ENCODE data around the gene DGKB. TPM values are rescaled to one million over a fixed set of nuclear protein-coding genes. Genes with fewer than 3 reads are reported as not detected.

Gene DGKB
- total RNA-seq, 1 donor from 2014 or later: 5.5 TPM

GRCh38 chr7:14861456-14861855 lies 41.1 kb downstream of the DGKB start:
- no peaks in the 10 kb centered on the region for H3K36me3 Mint-ChIP-seq
- H3K4me2 ChIP-seq: no peak overlapping the region
- no peak overlapping the region for H3K9ac ChIP-seq
- no peaks in the 10 kb centered on the region for H3K4me1 ChIP-seq
- no peak overlapping the region for H3K27ac Mint-ChIP-seq
- TF ChIP-seq CTCF (IDR thresholded peaks at IDR 0.05): no peak
- TF ChIP-seq EZH2 (IDR thresholded peaks at IDR 0.05): no peak
- no peak for TF ChIP-seq EZH2phosphoT487 (IDR thresholded peaks at IDR 0.05)
- no peaks in the 10 kb centered on the region for H3K79me2 ChIP-seq (ENCODE audit: low read depth)
- no peak for DNase-seq (ENCODE audit: low spot score)
- no peaks in the 10 kb centered on the region for H4K20me1 ChIP-seq (ENCODE audit: low read depth)
- no peaks in the 10 kb centered on the region for H3K9me3 Mint-ChIP-seq
- H3K4me3 ChIP-seq: no peak overlapping the region
- no peak overlapping the region for H3K4me3 Mint-ChIP-seq
- peaks cover 2% of the 10 kb centered on the region for H3K36me3 ChIP-seq
- no peak overlapping the region for H3K27ac ChIP-seq
- H3K9me3 ChIP-seq (ENCODE audit: low read depth): no peaks in the 10 kb centered on the region
- no peaks in the 10 kb centered on the region for H3K4me1 Mint-ChIP-seq
- no peaks in the 10 kb centered on the region for H3F3A ChIP-seq (ENCODE audit: low read depth)
- no peaks in the 10 kb centered on the region for H3K27me3 ChIP-seq
- no peak overlapping the region for H2AFZ ChIP-seq (replicated peaks)
- no peaks in the 10 kb centered on the region for H3K27me3 Mint-ChIP-seq (ENCODE audit: insufficient read depth, low read depth)

DNA sequence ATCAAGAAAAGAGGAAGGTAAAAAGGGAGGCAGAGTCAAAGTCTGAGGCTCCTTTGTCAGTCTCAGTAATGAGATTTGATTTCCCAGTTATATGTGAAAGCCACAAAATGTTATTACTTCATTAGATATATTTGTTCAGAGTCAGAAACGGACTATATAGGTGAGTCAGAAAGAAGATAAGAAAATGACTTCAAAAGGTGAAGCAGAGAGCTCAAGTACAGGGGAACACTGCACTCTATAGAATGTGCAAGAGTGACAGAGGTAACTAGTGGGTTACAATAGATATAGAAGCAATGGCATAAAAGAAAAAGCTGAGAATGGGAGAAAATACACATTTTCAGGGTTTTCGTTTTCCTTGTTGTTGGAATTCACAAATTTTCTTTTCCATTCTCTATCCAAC lies 43.3 kb downstream of the DGKB start:
- no peak overlapping the region for H3K9ac ChIP-seq
- Mint-ChIP-seq H3K36me3 (no peaks in the 10 kb centered on the region), H3K27ac (no peak overlapping the region), H3K4me3 (no peak overlapping the region), H3K27me3 (ENCODE audit: insufficient read depth, low read depth) (no peaks in the 10 kb centered on the region), H3K4me1 (no peaks in the 10 kb centered on the region), H3K9me3 (peaks cover under 1% of the 10 kb centered on the region)
- no peak overlapping the region for H3K4me2 ChIP-seq
- no peak overlapping the region for H2AFZ ChIP-seq (replicated peaks)
- H3K27me3 ChIP-seq: no peaks in the 10 kb centered on the region
- H3K4me3 ChIP-seq: no peak overlapping the region
- TF ChIP-seq CTCF (IDR thresholded peaks at IDR 0.05) (no peak), EZH2phosphoT487 (IDR thresholded peaks at IDR 0.05) (no peak), EZH2 (IDR thresholded peaks at IDR 0.05) (no peak)
- H3K79me2 ChIP-seq (ENCODE audit: low read depth): no peaks in the 10 kb centered on the region
- H3K27ac ChIP-seq: no peak overlapping the region
- no peaks in the 10 kb centered on the region for H3F3A ChIP-seq (ENCODE audit: low read depth)
- no peaks in the 10 kb centered on the region for H4K20me1 ChIP-seq (ENCODE audit: low read depth)
- no peak for DNase-seq (ENCODE audit: low spot score)
- no peaks in the 10 kb centered on the region for H3K4me1 ChIP-seq
- H3K36me3 ChIP-seq: no peaks in the 10 kb centered on the region
- H3K9me3 ChIP-seq (ENCODE audit: low read depth): no peaks in the 10 kb centered on the region

- Mint-ChIP-seq H3K4me3 (no peak overlapping the region), H3K4me1 (no peaks in the 10 kb centered on the region), H3K36me3 (no peaks in the 10 kb centered on the region), H3K27ac (no peak overlapping the region), H3K27me3 (ENCODE audit: insufficient read depth, low read depth) (no peaks in the 10 kb centered on the region), H3K9me3 (peaks cover 2% of the 10 kb centered on the region)
- DNase-seq (ENCODE audit: low spot score): no peak
- no peaks in the 10 kb centered on the region for H3K27me3 ChIP-seq
- H3K4me3 ChIP-seq: no peak overlapping the region
- no peak overlapping the region for H3K4me2 ChIP-seq
- H3K4me1 ChIP-seq: no peaks in the 10 kb centered on the region
- H2AFZ ChIP-seq (replicated peaks): no peak overlapping the region
- H3K36me3 ChIP-seq: no peaks in the 10 kb centered on the region
- no peaks in the 10 kb centered on the region for H4K20me1 ChIP-seq (ENCODE audit: low read depth)
- TF ChIP-seq EZH2 (IDR thresholded peaks at IDR 0.05): no peak
- TF ChIP-seq EZH2phosphoT487 (IDR thresholded peaks at IDR 0.05): no peak
- no peak for TF ChIP-seq CTCF (IDR thresholded peaks at IDR 0.05)
- H3K9ac ChIP-seq: no peak overlapping the region
- no peak overlapping the region for H3K27ac ChIP-seq
- no peaks in the 10 kb centered on the region for H3F3A ChIP-seq (ENCODE audit: low read depth)
- no peaks in the 10 kb centered on the region for H3K79me2 ChIP-seq (ENCODE audit: low read depth)
- no peaks in the 10 kb centered on the region for H3K9me3 ChIP-seq (ENCODE audit: low read depth)
These were observed 43.7 kb downstream of the DGKB start for GRCh38 chr7:14858866-14859265.
